ENCODE measurements around the gene SLC17A7.

SLC17A7 gene

DNA sequence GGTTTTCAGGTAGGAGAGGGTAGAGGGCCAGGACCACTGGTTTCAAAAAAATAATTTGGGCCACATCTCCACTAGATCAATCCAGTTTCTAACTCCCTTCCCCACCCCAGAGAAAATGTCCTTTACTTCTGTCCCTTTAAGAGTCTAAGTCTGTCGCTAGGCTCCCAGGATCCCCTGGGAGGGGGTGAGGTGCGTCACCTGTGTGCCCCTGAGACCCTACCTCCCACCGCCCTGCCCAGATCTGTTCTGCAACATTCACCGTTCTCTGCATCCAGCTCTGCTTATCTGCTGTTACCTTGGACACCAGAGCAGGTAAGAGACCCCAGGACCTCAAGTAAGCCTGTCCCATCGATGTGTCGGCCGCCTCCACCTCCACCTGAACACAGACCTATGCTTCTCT, 16.1 kb downstream of the SLC17A7 start, which contains the start of gene GFY:
Gene GFY (plus strand): TSS at position 211 of the 400 bp plus-strand sequence. CDS start 1,043 bp downstream, outside the sequence.
- TF ChIP-seq CTCF (IDR thresholded peaks at IDR 0.05; ENCODE audit: low read depth, low read length, missing control alignments), result no peak
- Histone ChIP-seq H3K36me3 (replicated peaks) (no peaks in the 10 kb centered on the region), H3K27ac (no peak within 1 kb of the TSS), H3K4me3 (ENCODE audit: low read depth, low read length) (no peak within 1 kb of the TSS), H3K27me3 (replicated peaks) (peaks cover 91% of the 10 kb centered on the region)
- in situ Hi-C loops (cut with HindIII; ENCODE audit: low pct_ligation_motif_present, low sequenced_read_pairs), result no loop called here
- DNase-seq, result no peak

GRCh38 chr19:49423985-49424303, 17.4 kb downstream of the SLC17A7 start:
- no peak for TF ChIP-seq CTCF (IDR thresholded peaks at IDR 0.05; ENCODE audit: low read depth, low read length, missing control alignments)
- in situ Hi-C loops (cut with HindIII; ENCODE audit: low pct_ligation_motif_present, low sequenced_read_pairs), result no loop called here
- H3K27me3 ChIP-seq (replicated peaks), result peaks cover 82% of the 10 kb centered on the region
- no peaks in the 10 kb centered on the region for H3K36me3 ChIP-seq (replicated peaks)
- H3K4me3 ChIP-seq (ENCODE audit: low read depth, low read length), result no peak overlapping the region
- H3K27ac ChIP-seq, result no peak overlapping the region
- DNase-seq, result no peak

DNA sequence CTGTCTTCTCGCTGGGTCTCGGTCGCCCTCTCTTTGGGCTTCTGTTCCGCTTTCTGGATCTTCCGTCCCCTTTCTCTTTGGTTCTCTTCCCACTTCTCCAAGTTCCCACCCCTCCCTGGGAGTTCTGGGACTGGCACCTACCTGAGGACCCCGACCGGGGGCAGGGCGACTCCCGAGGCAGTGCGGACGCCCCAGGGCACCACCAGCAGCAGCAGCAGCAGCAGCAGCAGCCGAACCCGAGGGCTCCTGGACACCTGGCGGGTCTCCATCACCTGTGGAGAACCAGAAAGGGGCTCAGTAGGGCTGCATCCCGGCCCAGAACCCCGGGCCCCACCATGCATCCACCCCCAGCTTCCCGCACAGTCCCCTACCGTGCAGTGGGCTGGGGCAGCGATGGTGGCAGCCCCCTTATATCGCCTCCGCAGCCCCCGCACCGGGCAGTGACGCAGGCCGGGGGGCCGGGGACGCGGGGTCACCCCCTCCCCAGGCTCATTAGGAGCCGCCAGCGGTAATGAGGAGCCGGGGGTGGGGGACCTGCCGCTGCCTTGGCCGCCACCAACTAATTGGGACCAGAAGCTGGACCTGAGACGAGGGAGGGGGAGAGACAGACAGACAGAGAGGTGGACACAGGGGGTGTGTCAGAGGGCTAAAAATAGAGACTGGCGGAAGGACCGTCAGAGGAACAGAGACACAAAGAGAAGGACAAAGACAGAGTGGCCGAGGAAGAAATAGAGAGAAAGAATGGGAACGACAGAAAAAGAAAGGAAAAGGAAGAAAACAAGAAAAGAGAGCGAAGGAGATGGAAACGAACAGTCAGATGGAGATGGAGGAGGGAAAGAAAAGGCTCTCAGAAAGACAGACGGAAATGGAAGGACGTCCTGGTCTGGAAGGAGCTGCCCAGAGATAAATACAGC, 18.0 kb downstream of the SLC17A7 start, which contains the start of gene PTH2:
Gene PTH2 (minus strand): TSS at position 371 of the 914 bp plus-strand sequence. CDS start 102 bp downstream, at position 269.
- H3K27ac ChIP-seq, result no peak within 1 kb of the TSS
- H3K27me3 ChIP-seq (replicated peaks), result peaks cover 77% of the 10 kb centered on the region
- H3K4me3 ChIP-seq (ENCODE audit: low read depth, low read length), result no peak within 1 kb of the TSS
- no peak for TF ChIP-seq CTCF (IDR thresholded peaks at IDR 0.05; ENCODE audit: low read depth, low read length, missing control alignments)
- DNase-seq, result no peak
- no peaks in the 10 kb centered on the region for H3K36me3 ChIP-seq (replicated peaks)
- in situ Hi-C loops (cut with HindIII; ENCODE audit: low pct_ligation_motif_present, low sequenced_read_pairs), result no loop called here

DNA sequence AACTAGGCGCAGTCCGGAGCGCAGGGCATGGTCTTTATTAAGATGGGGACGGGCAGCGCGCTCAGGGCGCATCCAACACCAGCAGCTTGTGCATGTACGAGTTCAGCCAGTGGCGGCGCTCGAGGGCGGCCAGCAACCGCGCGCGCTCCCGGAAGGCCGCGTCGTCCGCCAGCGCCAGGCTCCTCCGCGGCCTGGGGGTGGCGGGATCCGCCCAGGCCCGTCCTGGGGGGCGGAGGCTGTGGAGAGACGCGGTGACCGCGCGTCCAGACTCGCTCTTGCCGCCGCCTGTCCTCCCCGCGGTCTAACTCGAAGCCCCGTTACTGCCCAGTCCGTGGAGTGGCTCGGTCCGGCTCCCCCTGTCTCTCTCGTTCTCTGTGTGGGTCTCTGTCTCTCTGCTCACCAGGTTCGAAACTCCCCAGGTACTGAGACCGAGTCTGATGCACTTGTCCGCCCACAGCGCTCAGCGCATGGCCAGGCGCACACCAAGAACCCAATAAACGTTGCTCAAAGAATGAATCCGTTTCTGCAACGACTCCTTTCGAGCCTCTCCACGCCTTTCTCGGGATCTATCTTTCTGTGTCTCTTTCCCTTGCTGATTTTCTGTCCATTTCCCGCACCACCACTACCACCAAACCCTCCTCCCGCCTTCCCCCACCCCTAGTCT, 18.8 kb downstream of the SLC17A7 start:
- Histone ChIP-seq H3K36me3 (replicated peaks) (no peaks in the 10 kb centered on the region), H3K27me3 (replicated peaks) (peaks cover 70% of the 10 kb centered on the region), H3K4me3 (ENCODE audit: low read depth, low read length) (no peak overlapping the region), H3K27ac (no peak overlapping the region)
- DNase-seq, result no peak
- in situ Hi-C loops (cut with HindIII; ENCODE audit: low pct_ligation_motif_present, low sequenced_read_pairs), result no loop called here
- TF ChIP-seq CTCF (IDR thresholded peaks at IDR 0.05; ENCODE audit: low read depth, low read length, missing control alignments), result peak; percentile 32

DNA sequence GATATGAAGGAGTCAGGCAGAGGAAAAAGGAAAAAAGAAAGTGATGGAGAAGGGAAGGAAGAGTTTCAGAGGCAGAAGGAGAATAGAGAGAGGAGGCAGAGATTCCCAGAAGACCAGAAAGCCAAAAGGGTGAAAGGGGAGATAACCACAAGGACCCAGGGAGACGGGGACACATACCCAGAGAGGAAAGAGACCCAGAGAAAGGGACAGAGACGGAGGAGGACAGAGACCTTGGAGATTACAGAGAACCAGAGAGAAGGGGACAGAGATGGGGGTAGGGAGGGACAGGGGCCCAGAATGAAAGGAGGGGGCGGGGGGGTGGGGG, 19.5 kb downstream of the SLC17A7 start:
- H3K27ac ChIP-seq, result no peak overlapping the region
- peaks cover 69% of the 10 kb centered on the region for H3K27me3 ChIP-seq (replicated peaks)
- no peak for TF ChIP-seq CTCF (IDR thresholded peaks at IDR 0.05; ENCODE audit: low read depth, low read length, missing control alignments)
- no peak for DNase-seq
- H3K4me3 ChIP-seq (ENCODE audit: low read depth, low read length), result no peak overlapping the region
- H3K36me3 ChIP-seq (replicated peaks), result no peaks in the 10 kb centered on the region
- in situ Hi-C loops (cut with HindIII; ENCODE audit: low pct_ligation_motif_present, low sequenced_read_pairs), result no loop called here

Measured in brain microvascular endothelial cell (primary cell).